ENCODE results near the gene PCSK5.
"Not testable (repeated sequence)": the region's sequence is repeated elsewhere in the genome, so short reads cannot be mapped to it uniquely, and the experiment has no call there.

PCSK5 gene

DNA sequence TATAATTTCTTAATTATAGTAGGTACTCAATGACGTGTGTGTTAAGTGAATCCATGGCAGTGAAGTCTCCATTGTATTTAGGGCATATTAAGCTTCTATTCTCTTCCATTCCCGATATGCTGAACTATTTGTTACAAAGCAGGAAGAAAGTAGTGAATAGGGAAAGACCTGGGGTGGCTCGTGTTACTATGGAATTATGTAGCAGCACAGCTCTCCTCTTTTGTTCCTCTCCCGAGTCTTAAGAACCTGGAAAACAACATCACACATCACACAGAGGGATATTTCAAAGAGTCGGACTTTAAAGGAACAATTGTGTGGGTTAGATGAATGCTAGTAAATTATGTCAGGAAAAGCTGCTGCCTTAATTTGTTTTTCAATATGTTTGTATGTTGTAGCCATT is 131.8 kb downstream of the PCSK5 start:
- no peak for DNase-seq

DNA sequence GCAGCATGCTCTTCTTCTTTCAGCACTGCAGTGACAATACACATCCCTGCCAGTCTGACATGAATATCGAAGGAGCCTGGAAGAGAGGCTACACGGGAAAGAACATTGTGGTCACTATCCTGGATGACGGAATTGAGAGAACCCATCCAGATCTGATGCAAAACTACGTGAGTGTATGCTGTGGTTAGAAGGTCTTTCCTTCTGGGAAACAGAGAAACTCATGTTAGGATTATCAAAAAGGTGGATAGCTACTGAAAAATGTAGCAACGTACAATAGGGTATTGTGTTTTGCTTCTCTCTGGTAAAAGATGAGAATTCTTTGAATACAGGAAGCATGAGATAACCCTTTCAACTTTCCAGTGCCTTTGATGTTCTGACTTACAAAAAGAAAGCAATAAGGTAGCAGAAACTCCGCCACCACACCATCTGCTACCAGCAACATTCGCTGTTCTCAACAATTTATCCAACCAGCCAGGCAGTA is 133.3 kb downstream of the PCSK5 start:
- DNase-seq, result peak; percentile 8

DNA sequence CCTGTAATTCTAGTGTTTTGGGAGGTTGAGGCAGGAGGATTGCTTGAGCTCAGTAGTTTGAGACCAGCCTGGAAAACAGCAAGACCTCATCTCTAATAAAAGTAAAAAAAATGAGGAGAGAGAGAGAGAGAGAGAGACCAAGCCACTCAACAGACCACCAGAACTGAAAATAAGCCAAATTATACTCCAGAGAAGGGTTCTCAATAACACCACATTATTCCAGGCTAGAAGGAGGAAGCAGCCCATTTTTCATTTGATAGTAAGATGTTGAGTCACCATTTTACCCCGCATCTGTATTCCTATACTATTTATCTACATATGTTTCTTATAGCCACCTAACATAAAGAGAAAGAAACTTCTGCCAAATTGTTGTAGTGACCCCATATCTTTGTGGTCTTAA is 134.8 kb downstream of the PCSK5 start:
- DNase-seq, result no peak

DNA sequence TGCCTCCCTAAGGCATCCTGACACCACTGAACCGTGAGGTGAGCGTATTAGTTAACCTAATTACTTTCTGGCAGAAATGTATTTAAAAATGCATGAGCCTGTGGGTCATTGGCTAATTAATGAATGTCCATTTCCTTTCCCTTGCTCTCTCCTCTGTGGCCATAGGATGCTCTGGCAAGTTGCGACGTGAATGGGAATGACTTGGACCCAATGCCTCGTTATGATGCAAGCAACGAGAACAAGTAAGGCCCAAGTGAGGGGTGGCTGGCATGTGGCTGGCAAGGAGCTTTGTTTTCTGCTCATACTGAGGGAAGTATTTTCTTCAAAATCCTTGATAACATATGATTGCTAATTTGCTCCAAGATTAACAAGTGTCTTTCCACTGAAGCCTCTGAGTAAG is 136.3 kb downstream of the PCSK5 start:
- no peak for DNase-seq

DNA sequence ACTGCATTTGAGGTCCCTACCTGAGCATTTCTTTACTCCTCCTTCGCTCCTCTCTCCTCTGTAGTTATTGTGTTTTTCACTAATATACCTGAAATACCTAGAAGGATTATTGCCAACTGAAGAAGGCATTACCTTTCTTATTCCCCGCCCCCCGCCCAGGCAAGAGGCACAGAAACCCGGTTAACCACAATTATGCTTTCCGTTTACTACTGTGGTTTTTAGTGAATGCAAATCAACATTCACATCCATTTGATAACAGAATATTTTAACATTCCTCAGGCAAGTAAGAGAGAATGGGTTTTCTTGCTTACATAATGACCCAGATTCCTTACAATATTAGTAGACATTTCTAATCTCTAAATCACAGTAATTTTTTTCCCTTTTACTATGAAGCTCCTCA is 136.9 kb downstream of the PCSK5 start:
- no peak for DNase-seq

DNA sequence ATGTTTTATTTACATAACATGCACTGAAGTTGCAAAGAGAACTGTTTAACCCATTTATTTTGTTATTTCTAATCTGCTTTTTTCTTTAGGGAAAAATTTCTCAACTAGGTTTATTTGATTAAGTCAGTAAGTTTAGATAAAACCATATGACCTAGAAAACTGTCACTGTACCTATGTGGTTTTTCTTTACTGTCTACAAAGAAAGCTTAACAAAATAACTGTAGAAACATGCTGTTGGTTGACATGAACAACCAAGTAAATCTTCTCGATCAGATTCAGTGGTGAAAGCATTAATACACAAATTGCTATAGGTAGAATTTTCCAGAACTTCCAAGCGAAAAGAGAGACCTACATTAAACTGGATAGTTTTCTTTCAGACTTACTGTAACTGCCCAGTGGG is 137.4 kb downstream of the PCSK5 start:
- DNase-seq, result no peak

DNA sequence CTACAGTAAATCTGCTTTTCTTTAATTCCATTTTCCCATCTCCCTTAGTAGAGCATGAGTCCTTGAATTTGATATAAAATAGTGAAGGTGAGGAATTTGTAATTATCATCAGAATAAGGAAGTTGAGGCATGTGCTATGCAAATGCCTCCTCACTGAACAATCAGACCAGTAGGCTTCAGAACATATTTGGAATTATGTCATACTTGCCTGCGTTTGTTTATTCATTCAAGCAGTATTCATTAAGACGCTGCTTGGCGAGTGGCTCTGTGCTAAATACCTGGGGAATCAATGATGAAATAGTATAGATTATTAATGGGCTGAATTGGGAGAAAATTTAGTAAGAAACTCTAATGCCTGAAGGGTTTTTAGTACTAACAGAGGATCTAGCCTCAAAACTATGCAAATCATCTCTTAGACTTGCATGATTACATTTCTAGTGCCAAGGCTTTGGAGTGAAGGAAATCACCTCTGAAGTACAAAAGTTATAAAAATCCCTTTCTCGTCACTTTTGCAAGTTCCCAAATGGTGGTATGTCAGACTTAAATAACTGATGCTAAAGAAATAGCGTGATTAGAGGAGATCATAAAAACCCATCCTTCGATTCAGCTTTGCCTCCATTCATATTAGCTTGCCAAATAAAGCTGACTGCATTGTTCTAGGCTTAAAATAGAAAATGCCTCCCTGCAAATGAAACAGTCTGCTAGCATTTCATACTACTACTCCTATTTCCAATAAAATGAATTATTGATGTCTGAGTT is 141.7 kb downstream of the PCSK5 start:
- DNase-seq, result no peak

DNA sequence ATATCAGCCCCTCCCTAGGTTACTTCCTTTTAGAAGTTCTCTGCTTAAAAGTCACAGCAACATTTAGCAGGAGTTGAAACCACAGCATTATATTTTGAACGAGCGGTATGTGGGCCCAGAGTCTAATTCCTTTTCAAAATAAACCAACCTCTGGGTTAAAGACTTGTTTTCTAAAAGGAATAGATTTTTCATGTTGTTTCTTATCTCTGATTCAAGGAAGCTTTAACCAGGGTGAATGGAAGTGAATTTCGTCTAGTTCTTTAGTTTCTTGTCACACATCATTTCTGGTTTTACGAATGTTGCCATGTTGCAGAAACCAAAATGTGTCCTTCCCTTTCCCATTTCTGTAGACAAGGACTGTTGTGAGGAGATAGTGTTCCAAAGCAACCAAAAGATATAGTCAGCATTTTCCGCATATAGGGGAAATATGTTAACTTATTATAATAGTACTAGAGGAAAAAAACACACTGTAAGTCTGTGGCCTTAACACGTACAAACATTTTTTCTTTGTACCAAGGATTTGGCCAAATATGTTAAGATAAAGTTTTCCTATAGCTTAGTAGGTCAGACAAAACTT is 142.4 kb downstream of the PCSK5 start:
- DNase-seq, result no peak

DNA sequence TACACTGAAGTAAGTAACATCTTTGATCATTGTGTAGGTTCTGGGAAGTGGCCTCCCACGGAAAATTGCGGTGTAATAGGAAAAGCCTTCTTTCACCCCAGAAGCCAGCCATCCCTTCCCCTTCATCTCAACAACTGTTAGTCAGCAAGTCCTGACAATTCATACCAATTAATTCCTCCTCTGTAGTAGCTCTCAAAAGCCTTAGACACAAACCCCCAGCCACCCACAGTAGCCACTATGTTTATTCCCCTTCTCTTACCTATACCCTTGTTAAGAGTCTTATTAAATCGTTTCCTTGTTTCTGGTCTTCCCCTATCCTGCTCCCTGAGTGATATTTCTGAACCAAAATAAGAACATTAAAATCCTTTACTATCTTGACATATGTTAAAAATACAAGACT is 143.6 kb downstream of the PCSK5 start:
- no peak for DNase-seq

DNA sequence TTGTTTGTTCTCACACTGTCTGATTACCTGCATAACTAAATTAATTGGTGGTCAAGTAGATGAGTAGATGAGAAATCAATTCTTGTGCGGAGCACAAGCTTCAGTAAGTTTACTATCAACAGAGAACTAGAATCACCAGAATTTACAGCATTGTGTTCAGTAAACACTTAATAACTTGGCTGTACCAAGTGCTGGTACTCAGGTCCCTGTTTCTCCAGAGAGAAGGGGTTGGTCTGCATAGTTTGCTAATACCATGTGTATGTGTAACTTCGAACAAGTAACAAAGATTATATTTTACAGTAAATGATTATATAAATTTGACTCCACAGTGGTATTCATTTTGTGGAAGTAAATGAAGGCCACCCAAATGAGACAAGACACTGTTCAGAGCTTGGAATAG is 146.3 kb downstream of the PCSK5 start:
- DNase-seq, result no peak

DNA sequence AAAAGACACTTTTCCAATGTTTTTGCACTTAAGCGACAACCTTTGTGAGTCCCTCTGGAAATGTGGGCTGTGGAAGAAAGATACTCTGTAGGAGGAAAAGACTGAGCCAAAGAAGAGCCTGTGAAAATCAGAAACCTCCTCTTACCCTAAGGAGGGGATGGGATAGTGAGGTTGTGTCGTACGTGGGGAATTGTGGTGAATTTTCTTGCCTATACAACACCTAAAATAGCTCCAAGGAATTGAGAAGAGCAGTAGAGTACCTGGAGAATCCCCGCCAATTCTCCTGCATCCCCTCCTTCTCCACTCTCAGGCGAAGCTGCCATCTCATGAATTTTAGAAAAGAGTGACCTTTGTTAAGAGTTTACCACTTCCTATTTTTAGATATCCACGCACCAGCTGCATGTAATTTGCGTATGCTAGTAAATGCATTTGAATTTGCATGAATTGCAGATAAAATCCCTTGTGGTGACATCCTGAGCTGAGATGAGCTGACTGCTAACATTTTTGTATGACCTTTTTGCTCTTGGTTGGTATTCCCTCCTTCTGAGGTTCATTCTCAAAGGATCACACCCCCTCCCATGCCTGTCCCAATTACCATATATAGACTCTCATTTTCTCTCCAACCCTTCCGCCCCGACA is 147.2 kb downstream of the PCSK5 start:
- no peak for DNase-seq

DNA sequence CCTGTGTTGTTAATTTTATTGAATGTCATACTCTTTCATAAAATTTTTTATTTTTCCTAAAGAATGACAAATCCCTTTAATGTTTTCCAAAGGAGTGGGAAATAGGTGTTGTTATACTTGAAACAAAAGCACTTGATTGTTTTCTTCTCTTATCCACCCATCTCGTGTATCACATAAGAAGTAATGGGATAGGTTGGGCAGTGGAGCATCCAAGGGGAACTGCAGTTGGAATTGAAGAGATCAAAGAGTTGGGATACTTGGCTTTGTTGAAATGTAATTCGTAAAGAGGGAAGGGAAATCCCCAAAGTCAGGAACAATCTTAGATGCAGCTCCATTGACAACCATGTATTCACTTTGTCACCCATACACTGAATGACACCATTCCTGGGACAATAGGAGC is 148.0 kb downstream of the PCSK5 start:
- no peak for DNase-seq

DNA sequence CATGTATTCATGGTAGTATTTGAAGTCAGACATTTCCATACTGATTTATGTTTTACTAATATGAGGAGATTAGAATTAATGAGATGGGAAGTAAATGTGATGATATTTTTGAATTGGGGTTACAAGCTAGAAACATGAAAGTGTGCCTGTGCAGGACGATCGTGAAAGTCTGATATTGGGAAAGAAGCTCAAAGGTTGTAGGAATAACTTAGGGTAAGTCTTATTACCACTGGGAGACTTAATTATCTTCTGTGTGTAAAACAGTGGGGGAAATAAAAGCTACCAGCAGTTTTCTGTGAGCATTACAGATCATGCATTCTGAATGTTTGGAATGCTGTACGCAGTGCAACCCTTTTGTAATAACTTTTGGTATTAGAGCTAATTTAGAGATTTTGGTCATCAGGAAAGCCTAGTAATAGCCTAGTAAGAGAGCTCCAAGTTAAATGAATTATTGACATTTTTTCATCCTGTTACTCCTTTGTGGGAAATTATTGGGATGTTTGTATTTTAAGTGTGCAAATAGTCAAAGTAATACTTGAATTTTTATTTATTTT is 153.9 kb downstream of the PCSK5 start:
- no peak for DNase-seq

DNA sequence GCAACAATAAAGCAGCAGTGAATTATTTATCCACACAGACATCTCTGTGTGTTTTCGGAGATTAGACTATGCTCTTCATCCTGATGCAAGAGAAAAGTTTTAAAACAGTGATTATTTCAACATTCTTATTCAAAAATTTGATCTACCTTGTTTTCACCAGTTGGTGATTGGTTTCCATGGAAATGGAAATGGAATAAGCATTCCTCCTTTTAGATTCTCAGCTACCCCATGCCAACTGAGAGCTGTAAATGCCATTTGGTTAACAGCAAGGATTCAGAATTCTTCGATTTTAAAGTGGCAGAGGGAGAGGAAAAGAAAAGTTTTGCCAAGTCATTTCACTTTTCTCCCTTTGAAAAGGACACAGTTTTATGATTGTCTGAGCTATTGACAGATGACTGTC is 154.7 kb downstream of the PCSK5 start:
- no peak for DNase-seq

DNA sequence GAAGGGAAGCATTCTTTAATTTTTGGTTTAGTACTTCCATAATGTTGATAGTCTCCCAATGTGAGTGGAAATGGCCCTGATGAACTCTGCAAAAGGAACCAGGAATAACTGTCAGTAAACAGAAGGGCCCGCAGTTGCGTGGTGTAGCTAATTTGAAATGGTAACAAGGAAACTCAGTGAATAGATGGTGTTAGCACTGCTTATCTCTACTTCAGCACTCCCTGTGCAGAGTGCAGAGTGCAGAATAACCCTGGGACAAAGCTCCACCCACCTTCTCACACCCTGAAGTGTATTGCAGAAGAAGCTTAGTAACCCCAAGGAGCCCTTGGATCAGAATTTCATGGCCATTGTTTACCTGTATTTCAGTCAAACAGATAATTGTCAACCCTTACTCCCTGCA is 158.9 kb downstream of the PCSK5 start:
- no peak for DNase-seq

DNA sequence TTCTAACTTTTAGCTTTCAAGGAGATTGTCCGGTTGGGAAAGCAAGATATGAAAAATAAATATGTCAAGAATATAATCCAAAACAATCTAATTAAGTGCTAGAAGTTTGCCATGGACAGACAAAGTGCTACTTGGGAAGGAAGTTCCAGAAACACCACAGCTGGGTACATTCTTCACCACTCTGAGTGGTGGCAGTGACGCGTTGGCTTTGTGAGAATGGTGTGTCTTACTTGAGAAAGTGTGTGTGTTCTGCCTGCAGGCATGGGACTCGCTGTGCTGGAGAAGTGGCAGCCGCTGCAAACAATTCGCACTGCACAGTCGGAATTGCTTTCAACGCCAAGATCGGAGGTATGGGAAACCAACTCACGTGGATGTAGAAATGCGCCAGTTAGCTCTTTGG is 177.2 kb downstream of the PCSK5 start:
- no peak for DNase-seq

DNA sequence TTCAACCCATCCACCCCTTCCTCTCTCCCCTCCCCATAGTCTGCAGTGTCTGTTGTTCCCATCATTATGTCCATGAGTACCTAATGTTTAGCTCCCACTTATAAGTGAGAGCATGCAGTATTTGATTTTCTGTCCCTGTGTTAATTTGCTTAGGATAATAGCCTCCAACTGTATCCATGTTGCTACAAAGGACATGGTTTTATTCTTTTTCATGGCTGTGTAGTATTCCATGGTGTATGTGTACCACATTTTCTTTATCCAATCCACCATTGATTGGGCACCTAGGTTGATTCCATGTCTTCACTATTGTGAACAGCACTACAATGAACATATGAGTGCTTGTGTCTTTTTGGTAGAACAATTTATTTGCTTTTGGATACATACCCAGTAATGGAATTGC is 187.1 kb downstream of the PCSK5 start:
- no peak for DNase-seq

DNA sequence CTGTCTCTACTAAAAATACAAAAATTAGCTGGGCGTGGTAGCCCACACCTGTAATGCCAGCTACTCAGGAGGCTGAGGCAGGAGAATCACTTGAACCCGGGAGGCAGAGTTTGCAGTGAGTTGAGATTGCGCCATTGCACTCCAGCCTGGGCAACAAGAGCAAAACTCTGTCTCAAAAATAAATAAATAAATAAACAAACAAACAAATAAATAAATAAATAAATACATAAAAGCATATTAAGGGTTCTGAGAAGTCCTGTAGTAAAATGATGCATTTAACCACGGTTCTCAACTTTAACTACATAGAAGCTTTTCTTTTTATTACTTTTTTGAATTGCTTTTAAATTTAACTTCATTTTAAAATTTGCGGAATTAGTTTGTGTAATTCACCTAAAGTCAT is 190.8 kb downstream of the PCSK5 start:
- DNase-seq, result not testable (repeated sequence)

DNA sequence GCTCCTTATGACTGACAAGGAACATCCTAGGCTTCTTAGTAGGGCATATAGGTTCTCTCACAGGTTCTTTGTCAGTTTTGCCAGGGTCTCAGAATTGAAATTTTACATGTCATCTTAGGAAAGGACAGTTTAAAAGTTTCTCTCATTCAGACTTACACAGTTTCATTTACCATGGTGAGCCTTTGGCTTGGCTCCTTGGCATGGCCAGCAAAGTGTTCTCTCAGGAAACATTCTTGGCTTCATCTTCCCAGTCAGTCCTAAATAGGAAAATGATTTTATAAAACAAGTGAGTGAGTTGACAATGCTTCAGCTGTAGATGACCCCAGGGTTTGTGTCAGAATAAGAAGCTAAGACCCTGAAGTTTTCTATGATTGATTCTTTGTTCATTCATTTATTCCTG is 191.6 kb downstream of the PCSK5 start:
- no peak for DNase-seq

DNA sequence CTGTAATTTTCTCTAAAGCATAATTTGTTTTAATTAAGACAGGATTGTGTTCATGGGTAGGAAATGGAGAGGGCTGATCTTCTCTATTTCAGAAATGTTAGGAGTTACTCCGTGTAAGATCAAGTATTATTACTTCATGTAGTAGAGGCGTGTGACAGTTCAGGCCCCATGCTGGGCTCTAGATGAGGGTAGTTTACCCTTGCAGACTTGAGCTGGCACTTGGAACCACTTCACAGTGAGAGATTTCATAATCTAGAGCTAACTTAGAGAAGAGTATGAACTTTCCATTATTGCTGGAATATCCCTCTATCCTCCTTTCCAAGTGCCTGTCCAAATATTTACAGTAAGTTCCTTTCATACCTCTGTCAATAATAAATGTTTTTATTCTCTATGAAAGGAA is 195.1 kb downstream of the PCSK5 start:
- no peak for DNase-seq

DNA sequence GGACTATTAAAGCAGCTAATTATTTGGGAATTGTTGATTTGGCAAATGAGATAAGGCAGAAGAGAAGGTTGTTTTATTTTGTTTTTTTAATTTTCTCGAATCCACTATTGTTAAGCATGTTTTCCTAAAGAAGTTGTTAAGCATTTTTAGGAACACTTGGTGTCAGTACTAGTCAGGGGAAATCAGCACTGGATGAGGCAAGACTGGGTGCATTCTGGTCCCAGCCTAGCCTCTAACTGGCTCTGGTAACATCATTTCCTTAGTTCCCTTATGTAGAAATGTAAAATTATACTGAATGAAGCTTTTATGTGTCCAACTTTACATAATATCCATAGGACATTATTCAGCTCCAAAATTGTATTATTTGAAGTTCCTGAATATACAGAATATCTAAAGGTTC is 196.1 kb downstream of the PCSK5 start:
- no peak for DNase-seq

DNA sequence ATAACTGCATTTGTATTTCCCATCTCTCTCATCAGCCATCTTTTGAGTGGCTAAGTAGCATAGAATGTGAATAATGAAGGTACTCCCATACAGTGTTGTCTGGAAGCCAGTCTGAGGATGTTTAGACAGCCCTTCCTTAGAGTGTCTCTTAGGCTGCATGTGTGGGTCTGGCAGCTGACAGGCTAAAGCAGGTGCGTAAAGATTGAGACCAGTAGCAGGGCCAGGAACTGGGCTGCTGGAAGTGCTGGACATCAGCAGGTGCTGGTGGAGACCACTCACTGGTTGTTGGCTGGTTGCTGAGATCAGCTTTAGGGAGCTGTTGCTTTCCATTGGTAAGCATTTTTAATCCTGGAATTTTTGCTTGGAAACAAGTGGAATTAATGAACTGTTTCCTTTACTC is 197.5 kb downstream of the PCSK5 start:
- no peak for DNase-seq

DNA sequence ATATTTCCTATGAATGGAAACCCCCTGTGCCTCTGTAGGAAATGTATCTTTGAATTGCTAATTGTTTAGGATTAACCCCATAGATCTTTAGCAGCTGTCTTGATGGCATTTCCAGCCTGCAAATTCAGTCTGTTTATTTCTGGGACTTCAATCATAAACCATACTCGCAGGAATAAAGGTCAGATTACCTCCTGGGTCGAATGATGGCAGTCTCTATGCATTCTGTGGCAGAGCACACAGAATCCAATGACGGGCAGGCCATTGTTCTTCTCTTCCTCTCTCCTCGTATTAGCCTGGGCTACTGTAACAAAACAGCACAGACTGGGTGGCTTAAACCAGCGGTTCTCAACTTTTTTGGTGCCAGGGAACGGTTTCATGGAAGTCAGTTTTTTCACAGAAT is 199.9 kb downstream of the PCSK5 start:
- DNase-seq, result no peak

DNA sequence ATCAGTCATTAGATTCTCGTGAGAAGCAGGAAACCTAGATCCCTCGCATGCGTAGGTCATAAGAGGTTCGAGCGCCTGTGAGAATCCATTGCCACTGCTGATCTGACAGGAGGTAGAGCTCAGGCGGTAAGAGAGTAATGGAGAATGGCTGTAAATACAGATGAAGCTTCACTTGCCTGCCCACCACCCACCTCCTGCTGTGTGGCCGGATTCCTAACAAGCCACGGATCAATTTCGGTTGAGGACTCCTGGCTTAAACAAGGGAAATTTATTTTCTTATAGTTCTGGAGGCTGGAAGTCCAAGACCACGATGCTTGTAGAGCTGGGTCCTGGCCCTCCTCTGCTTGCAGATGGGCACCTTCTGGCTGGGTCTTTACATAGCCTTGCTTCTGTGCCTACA is 200.4 kb downstream of the PCSK5 start:
- DNase-seq, result no peak
